Measurements from ENCODE around the gene TTC6.

The TTC6 gene

GRCh38 chr14:37615582-37616289, 20.3 kb downstream of the TTC6 start:
- H3K79me2 ChIP-seq (ENCODE audit: control insufficient read depth, insufficient read depth, low read length, unreplicated experiment): no peaks in the 10 kb centered on the region
- H2AFZ ChIP-seq (ENCODE audit: low read length, unreplicated experiment): no peak overlapping the region
- H3K36me3 ChIP-seq (ENCODE audit: insufficient read depth, low read length): no peaks in the 10 kb centered on the region
- H3K27ac ChIP-seq (ENCODE audit: low read depth, low read length): no peak overlapping the region
- no peaks in the 10 kb centered on the region for H3K4me1 ChIP-seq (ENCODE audit: control insufficient read depth, insufficient read depth, low read length, unreplicated experiment)
- peaks cover 22% of the 10 kb centered on the region for H3K27me3 ChIP-seq (ENCODE audit: insufficient read depth, low read length)
- H3K4me3 ChIP-seq (ENCODE audit: low read depth, low read length): no peak overlapping the region

- Histone ChIP-seq H3K27me3 (ENCODE audit: insufficient read depth, low read length) (peaks cover 11% of the 10 kb centered on the region), H2AFZ (ENCODE audit: low read length, unreplicated experiment) (no peak overlapping the region), H3K4me3 (ENCODE audit: low read depth, low read length) (no peak overlapping the region), H3K4me1 (ENCODE audit: control insufficient read depth, insufficient read depth, low read length, unreplicated experiment) (peaks cover 4% of the 10 kb centered on the region), H3K79me2 (ENCODE audit: control insufficient read depth, insufficient read depth, low read length, unreplicated experiment) (no peaks in the 10 kb centered on the region), H3K27ac (ENCODE audit: low read depth, low read length) (no peak overlapping the region), H3K36me3 (ENCODE audit: insufficient read depth, low read length) (no peaks in the 10 kb centered on the region)
Observed at GRCh38 chr14:37616853-37617252, 21.4 kb downstream of the TTC6 start.

GRCh38 chr14:37617864-37618365, 22.5 kb downstream of the TTC6 start:
- Histone ChIP-seq H2AFZ (ENCODE audit: low read length, unreplicated experiment) (no peak overlapping the region), H3K79me2 (ENCODE audit: control insufficient read depth, insufficient read depth, low read length, unreplicated experiment) (no peaks in the 10 kb centered on the region), H3K36me3 (ENCODE audit: insufficient read depth, low read length) (no peaks in the 10 kb centered on the region), H3K27ac (ENCODE audit: low read depth, low read length) (no peak overlapping the region), H3K27me3 (ENCODE audit: insufficient read depth, low read length) (peaks cover under 1% of the 10 kb centered on the region; the same call in 1 of the 2 replicates), H3K4me1 (ENCODE audit: control insufficient read depth, insufficient read depth, low read length, unreplicated experiment) (peaks cover 7% of the 10 kb centered on the region), H3K4me3 (ENCODE audit: low read depth, low read length) (no peak overlapping the region)

- Histone ChIP-seq H3K36me3 (ENCODE audit: insufficient read depth, low read length) (no peaks in the 10 kb centered on the region), H3K27ac (ENCODE audit: low read depth, low read length) (no peak overlapping the region), H3K79me2 (ENCODE audit: control insufficient read depth, insufficient read depth, low read length, unreplicated experiment) (no peaks in the 10 kb centered on the region), H3K4me1 (ENCODE audit: control insufficient read depth, insufficient read depth, low read length, unreplicated experiment) (peaks cover 12% of the 10 kb centered on the region), H3K4me3 (ENCODE audit: low read depth, low read length) (no peak overlapping the region), H2AFZ (ENCODE audit: low read length, unreplicated experiment) (no peak overlapping the region), H3K27me3 (ENCODE audit: insufficient read depth, low read length) (no peaks in the 10 kb centered on the region)
Observed at GRCh38 chr14:37618498-37619028, 23.1 kb downstream of the TTC6 start.

- no peaks in the 10 kb centered on the region for H3K27me3 ChIP-seq (ENCODE audit: insufficient read depth, low read length)
- H3K79me2 ChIP-seq (ENCODE audit: control insufficient read depth, insufficient read depth, low read length, unreplicated experiment): peaks cover 8% of the 10 kb centered on the region
- peaks cover 25% of the 10 kb centered on the region for H3K4me1 ChIP-seq (ENCODE audit: control insufficient read depth, insufficient read depth, low read length, unreplicated experiment)
- H3K4me3 ChIP-seq (ENCODE audit: low read depth, low read length): no peak overlapping the region
- H2AFZ ChIP-seq (ENCODE audit: low read length, unreplicated experiment): peak overlapping the region; percentile 65
- no peaks in the 10 kb centered on the region for H3K36me3 ChIP-seq (ENCODE audit: insufficient read depth, low read length)
- no peak overlapping the region for H3K27ac ChIP-seq (ENCODE audit: low read depth, low read length)
Observed at GRCh38 chr14:37620856-37621255, 25.4 kb downstream of the TTC6 start.

- no peaks in the 10 kb centered on the region for H3K27me3 ChIP-seq (ENCODE audit: insufficient read depth, low read length)
- H3K4me3 ChIP-seq (ENCODE audit: low read depth, low read length): peak overlapping the region; percentile 86
- H2AFZ ChIP-seq (ENCODE audit: low read length, unreplicated experiment): peak overlapping the region; percentile 94
- peaks cover 29% of the 10 kb centered on the region for H3K4me1 ChIP-seq (ENCODE audit: control insufficient read depth, insufficient read depth, low read length, unreplicated experiment)
- H3K36me3 ChIP-seq (ENCODE audit: insufficient read depth, low read length): no peaks in the 10 kb centered on the region
- H3K79me2 ChIP-seq (ENCODE audit: control insufficient read depth, insufficient read depth, low read length, unreplicated experiment): peaks cover 12% of the 10 kb centered on the region
- H3K27ac ChIP-seq (ENCODE audit: low read depth, low read length): peak overlapping the region; percentile 92
Observed at GRCh38 chr14:37622231-37622923, 26.9 kb downstream of the TTC6 start.

- H3K36me3 ChIP-seq (ENCODE audit: insufficient read depth, low read length): no peaks in the 10 kb centered on the region
- peak overlapping the region; percentile 92 for H3K27ac ChIP-seq (ENCODE audit: low read depth, low read length)
- H3K4me1 ChIP-seq (ENCODE audit: control insufficient read depth, insufficient read depth, low read length, unreplicated experiment): peaks cover 29% of the 10 kb centered on the region
- H3K79me2 ChIP-seq (ENCODE audit: control insufficient read depth, insufficient read depth, low read length, unreplicated experiment): peaks cover 12% of the 10 kb centered on the region
- H3K27me3 ChIP-seq (ENCODE audit: insufficient read depth, low read length): no peaks in the 10 kb centered on the region
- peak overlapping the region; percentile 94 for H2AFZ ChIP-seq (ENCODE audit: low read length, unreplicated experiment)
- peak overlapping the region; percentile 86 for H3K4me3 ChIP-seq (ENCODE audit: low read depth, low read length)
Observed at GRCh38 chr14:37623426-37623951, 28.1 kb downstream of the TTC6 start.

GRCh38 chr14:37623971-37624370, 28.5 kb downstream of the TTC6 start:
- Histone ChIP-seq H3K4me1 (ENCODE audit: control insufficient read depth, insufficient read depth, low read length, unreplicated experiment) (peaks cover 29% of the 10 kb centered on the region), H3K4me3 (ENCODE audit: low read depth, low read length) (peak overlapping the region; percentile 49), H3K27ac (ENCODE audit: low read depth, low read length) (peak overlapping the region; percentile 92), H3K79me2 (ENCODE audit: control insufficient read depth, insufficient read depth, low read length, unreplicated experiment) (peaks cover 12% of the 10 kb centered on the region), H3K27me3 (ENCODE audit: insufficient read depth, low read length) (no peaks in the 10 kb centered on the region), H2AFZ (ENCODE audit: low read length, unreplicated experiment) (no peak overlapping the region), H3K36me3 (ENCODE audit: insufficient read depth, low read length) (no peaks in the 10 kb centered on the region)

GRCh38 chr14:37625597-37626595, 30.5 kb downstream of the TTC6 start:
- no peaks in the 10 kb centered on the region for H3K36me3 ChIP-seq (ENCODE audit: insufficient read depth, low read length)
- H3K79me2 ChIP-seq (ENCODE audit: control insufficient read depth, insufficient read depth, low read length, unreplicated experiment): peaks cover 12% of the 10 kb centered on the region
- H2AFZ ChIP-seq (ENCODE audit: low read length, unreplicated experiment): no peak overlapping the region
- H3K4me3 ChIP-seq (ENCODE audit: low read depth, low read length): no peak overlapping the region
- H3K4me1 ChIP-seq (ENCODE audit: control insufficient read depth, insufficient read depth, low read length, unreplicated experiment): peaks cover 29% of the 10 kb centered on the region
- no peak overlapping the region for H3K27ac ChIP-seq (ENCODE audit: low read depth, low read length)
- no peaks in the 10 kb centered on the region for H3K27me3 ChIP-seq (ENCODE audit: insufficient read depth, low read length)

GRCh38 chr14:37637341-37637740, 41.9 kb downstream of the TTC6 start:
- Histone ChIP-seq H2AFZ (ENCODE audit: low read length, unreplicated experiment) (no peak overlapping the region), H3K4me3 (ENCODE audit: low read depth, low read length) (no peak overlapping the region), H3K27me3 (ENCODE audit: insufficient read depth, low read length) (no peaks in the 10 kb centered on the region), H3K4me1 (ENCODE audit: control insufficient read depth, insufficient read depth, low read length, unreplicated experiment) (peaks cover 5% of the 10 kb centered on the region), H3K79me2 (ENCODE audit: control insufficient read depth, insufficient read depth, low read length, unreplicated experiment) (peaks cover 2% of the 10 kb centered on the region), H3K36me3 (ENCODE audit: insufficient read depth, low read length) (0 out of 2 replicates have a peak, but pooled peaks cover 4% of the 10 kb centered on the region), H3K27ac (ENCODE audit: low read depth, low read length) (no peak overlapping the region)
